Nephron (organoid): Measurements from ENCODE around the gene CACNA2D3.

ENCODE experiments used
- H3K27ac Mint-ChIP-seq, 3 experiments: 2 replicates each; pipeline ENCODE4 v1.8.0; 2020; ENCODE audit warnings: mixed read lengths in 3 of 3, mild to moderate bottlenecking in 2 of 3, moderate library complexity in 1 of 3
- H3K27me3 Mint-ChIP-seq: 2 replicates; pipeline ENCODE4 v1.8.0; 2021; ENCODE audit warnings: low read depth, mild to moderate bottlenecking, moderate library complexity, mixed read lengths
- H3K36me3 Mint-ChIP-seq: 2 replicates; pipeline ENCODE4 v1.8.0; 2020; ENCODE audit warnings: low read depth, mixed read lengths
- H3K4me1 Mint-ChIP-seq: 2 replicates; pipeline ENCODE4 v1.8.0; 2020; ENCODE audit warnings: mixed read lengths
- H3K4me3 Mint-ChIP-seq, 3 experiments: 2 replicates each; pipeline ENCODE4 v1.8.0; 2020; ENCODE audit warnings: mild to moderate bottlenecking in 3 of 3, mixed read lengths in 3 of 3, moderate library complexity in 2 of 3
- H3K9me3 Mint-ChIP-seq: 2 replicates; pipeline ENCODE4 v1.8.0; 2020; ENCODE audit warnings: mixed read lengths
- TF ChIP-seq, protein P1 (sequence below), 3 experiments: fragments of 200-600 bp; sonication (generic); IDR thresholded peaks; one replicate each; pipeline ENCODE4 v1.5.0; 2021; ENCODE audit warnings: antibody characterized with exemption in 3 of 3; ENCODE audit not compliant: unreplicated experiment in 3 of 3

Gene CACNA2D3

DNA sequence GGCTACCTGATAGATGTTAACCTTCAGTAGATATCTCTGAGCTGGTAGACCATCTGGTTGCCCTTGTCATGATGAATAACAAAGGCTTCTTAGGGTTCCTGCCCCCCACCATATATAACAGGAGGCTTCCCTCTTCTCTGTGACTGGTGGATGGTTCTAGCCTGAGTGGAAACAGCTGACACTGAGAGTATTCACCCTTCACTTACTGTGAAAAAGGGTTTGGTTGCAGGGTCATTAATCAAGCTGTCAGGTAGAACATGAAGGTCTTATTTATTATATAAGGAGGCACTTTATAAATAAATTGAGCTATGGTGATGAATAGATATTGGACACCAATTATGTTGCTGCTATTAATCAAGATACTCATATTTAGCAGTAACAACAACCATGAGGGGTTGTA, 58.6 kb downstream of the CACNA2D3 start:
- no peaks in the 10 kb centered on the region for H3K9me3 Mint-ChIP-seq
- H3K4me1 Mint-ChIP-seq, result peaks cover 5% of the 10 kb centered on the region
- no peak overlapping the region for H3K4me3 Mint-ChIP-seq
- H3K27me3 Mint-ChIP-seq, result peaks cover 38% of the 10 kb centered on the region
- no peak overlapping the region for H3K27ac Mint-ChIP-seq
- TF ChIP-seq, protein P1, sequence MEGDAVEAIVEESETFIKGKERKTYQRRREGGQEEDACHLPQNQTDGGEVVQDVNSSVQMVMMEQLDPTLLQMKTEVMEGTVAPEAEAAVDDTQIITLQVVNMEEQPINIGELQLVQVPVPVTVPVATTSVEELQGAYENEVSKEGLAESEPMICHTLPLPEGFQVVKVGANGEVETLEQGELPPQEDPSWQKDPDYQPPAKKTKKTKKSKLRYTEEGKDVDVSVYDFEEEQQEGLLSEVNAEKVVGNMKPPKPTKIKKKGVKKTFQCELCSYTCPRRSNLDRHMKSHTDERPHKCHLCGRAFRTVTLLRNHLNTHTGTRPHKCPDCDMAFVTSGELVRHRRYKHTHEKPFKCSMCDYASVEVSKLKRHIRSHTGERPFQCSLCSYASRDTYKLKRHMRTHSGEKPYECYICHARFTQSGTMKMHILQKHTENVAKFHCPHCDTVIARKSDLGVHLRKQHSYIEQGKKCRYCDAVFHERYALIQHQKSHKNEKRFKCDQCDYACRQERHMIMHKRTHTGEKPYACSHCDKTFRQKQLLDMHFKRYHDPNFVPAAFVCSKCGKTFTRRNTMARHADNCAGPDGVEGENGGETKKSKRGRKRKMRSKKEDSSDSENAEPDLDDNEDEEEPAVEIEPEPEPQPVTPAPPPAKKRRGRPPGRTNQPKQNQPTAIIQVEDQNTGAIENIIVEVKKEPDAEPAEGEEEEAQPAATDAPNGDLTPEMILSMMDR (IDR thresholded peaks at IDR 0.05; ENCODE audit: unreplicated experiment in 3 of 3), result no peak
- no peaks in the 10 kb centered on the region for H3K36me3 Mint-ChIP-seq

DNA sequence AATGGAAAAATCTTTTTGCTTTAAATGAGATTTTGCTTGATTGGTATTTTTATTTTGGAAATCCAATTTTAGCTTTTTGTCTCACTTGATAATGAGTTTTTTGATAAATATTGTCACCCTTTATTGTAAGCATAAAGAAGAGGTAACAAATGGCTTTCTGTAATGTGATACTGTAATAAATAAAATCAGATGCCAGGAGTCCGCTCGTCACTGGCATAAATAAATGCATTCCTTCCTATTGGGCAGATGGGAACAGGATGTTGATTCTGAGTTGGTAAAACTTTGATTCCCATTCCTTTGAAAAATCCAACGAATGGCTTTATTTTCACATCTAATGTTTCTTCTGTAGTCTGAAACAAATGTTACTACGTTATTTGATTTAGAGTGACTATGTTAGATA, 59.9 kb downstream of the CACNA2D3 start:
- TF ChIP-seq, protein P1 (IDR thresholded peaks at IDR 0.05; ENCODE audit: unreplicated experiment in 3 of 3), result no peak
- Mint-ChIP-seq H3K4me3 (no peak overlapping the region), H3K4me1 (no peaks in the 10 kb centered on the region), H3K36me3 (no peaks in the 10 kb centered on the region), H3K9me3 (no peaks in the 10 kb centered on the region), H3K27me3 (peaks cover 31% of the 10 kb centered on the region), H3K27ac (no peak overlapping the region)

DNA sequence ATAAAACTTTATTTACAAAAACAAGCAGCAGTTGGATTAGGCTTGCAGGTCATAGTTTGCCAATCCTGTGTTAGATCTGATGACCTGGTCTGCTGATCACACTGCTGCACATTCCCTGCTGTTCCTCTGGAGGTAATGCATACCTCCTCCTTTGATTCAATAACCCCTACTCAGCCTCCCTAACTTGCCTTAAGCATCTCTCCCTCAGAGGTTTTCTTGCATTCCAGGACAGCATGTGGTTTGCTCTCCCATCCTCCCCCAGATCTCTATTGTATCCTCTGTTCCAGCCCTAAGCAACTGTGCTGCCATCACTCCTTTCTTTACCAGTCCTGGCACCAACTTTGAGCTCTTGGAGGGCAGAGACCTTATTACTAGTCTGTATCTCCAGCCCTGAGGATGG, 63.4 kb downstream of the CACNA2D3 start:
- Mint-ChIP-seq H3K27ac (no peak overlapping the region), H3K9me3 (peaks cover 5% of the 10 kb centered on the region), H3K4me3 (no peak overlapping the region), H3K4me1 (no peaks in the 10 kb centered on the region), H3K36me3 (no peaks in the 10 kb centered on the region), H3K27me3 (peaks cover 19% of the 10 kb centered on the region)
- TF ChIP-seq, protein P1 (IDR thresholded peaks at IDR 0.05; ENCODE audit: unreplicated experiment in 3 of 3), result no peak

DNA sequence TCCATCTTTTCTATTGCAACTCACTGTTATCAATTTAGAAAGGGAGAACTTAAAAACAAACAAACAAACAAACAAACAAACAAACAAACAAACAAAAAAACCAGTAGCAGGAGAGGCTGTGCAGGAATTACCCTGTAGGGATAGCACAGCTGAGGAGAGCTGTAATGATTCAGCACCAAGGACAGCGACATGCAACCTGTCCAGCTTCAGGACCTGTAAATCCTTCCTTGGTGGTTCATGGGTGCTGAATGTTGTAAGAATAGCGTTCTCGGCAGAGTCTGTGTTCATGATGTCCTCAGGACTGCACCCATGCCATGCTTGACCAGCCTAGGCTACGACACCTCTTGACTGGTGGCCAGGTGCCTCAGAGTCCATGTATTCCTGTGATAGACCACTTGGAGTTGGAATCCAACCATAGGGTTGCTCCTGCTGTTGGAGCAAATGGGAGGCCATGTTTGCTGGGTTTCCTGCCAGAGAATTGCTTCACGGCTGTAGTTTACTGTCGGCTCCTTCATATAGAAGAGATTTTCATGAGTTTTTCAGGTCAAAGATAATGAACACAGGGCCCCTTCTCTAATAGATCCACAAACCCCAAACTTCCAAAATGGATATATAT, 65.9 kb downstream of the CACNA2D3 start:
- Mint-ChIP-seq H3K27me3 (peaks cover 38% of the 10 kb centered on the region), H3K9me3 (peaks cover 5% of the 10 kb centered on the region), H3K4me1 (no peaks in the 10 kb centered on the region), H3K27ac (no peak overlapping the region), H3K36me3 (no peaks in the 10 kb centered on the region), H3K4me3 (no peak overlapping the region)
- TF ChIP-seq, protein P1 (IDR thresholded peaks at IDR 0.05; ENCODE audit: unreplicated experiment in 3 of 3), result no peak

DNA sequence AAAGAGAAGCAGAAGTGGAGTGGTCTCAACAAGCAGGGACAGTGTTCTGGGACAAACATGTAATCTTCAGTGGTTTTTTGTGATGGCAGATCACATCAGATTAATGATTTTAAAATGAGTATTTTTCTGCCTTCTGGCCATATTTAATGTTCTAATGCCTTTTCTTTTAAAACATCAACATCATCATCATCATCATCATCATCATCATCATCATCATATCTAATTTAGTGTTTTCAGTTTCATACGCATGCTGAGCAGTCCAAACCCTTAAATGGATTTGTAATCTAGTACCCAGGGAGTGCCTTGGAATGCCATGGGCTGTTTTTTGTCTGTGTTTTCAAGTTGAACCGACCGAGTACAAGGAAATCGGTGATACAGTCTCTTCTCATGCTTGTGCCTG, 68.9 kb downstream of the CACNA2D3 start:
- TF ChIP-seq, protein P1 (IDR thresholded peaks at IDR 0.05; ENCODE audit: unreplicated experiment in 3 of 3), result no peak
- Mint-ChIP-seq H3K27me3 (peaks cover 41% of the 10 kb centered on the region), H3K4me1 (no peaks in the 10 kb centered on the region), H3K36me3 (no peaks in the 10 kb centered on the region), H3K27ac (no peak overlapping the region), H3K4me3 (no peak overlapping the region), H3K9me3 (peaks cover 5% of the 10 kb centered on the region)

DNA sequence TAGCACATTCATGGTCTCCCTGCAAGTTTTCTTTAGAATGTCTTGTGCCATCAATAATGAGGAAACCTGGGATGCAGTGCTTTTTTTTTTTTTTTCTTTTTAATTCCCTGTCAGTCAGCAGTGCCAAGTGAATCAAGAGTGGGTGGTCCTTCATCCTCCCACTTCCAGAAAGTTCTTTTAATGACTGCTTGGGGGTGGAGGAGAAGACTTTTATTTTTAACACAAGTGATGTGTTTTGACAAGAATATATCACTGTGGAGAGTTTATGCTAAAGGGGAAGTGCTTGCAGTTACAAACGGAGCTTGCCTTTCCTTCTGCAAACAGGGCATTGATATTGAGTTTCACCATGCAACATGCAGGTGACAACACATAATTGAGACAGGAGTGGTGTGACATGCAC, 69.7 kb downstream of the CACNA2D3 start:
- Mint-ChIP-seq H3K4me1 (no peaks in the 10 kb centered on the region), H3K36me3 (no peaks in the 10 kb centered on the region), H3K4me3 (no peak overlapping the region), H3K9me3 (peaks cover 5% of the 10 kb centered on the region), H3K27me3 (peaks cover 41% of the 10 kb centered on the region), H3K27ac (no peak overlapping the region)
- TF ChIP-seq, protein P1 (IDR thresholded peaks at IDR 0.05; ENCODE audit: unreplicated experiment in 3 of 3), result no peak
